Measurements from ENCODE around the gene GLCCI1. TPM values are rescaled to one million over a fixed set of nuclear protein-coding genes. Genes with fewer than 3 reads are reported as not detected.
"Not testable (repeated sequence)": the region's sequence is repeated elsewhere in the genome, so short reads cannot be mapped to it uniquely, and the experiment has no call there.

GLCCI1 gene
- polyA plus RNA-seq, 1 donor from 2014 or later, result 37.2 TPM

GRCh38 chr7:7992506-7992905 lies 23.9 kb downstream of the GLCCI1 start:
- Histone ChIP-seq H3K79me2 (replicated peaks; ENCODE audit: insufficient read depth, low read length) (peaks cover 73% of the 10 kb centered on the region), H3K9me3 (ENCODE audit: low read length) (peaks cover 3% of the 10 kb centered on the region), H3F3A (ENCODE audit: insufficient read depth, low read length, poor library complexity, severe bottlenecking) (no peaks in the 10 kb centered on the region), H3K4me2 (ENCODE audit: low read length) (no peak overlapping the region), H3K9me2 (ENCODE audit: insufficient read depth, low read length) (no peaks in the 10 kb centered on the region), H2AFZ (ENCODE audit: low read depth, low read length) (no peak overlapping the region), H3K9ac (ENCODE audit: low read length) (no peak overlapping the region), H3K36me3 (ENCODE audit: insufficient read depth, low read length) (no peaks in the 10 kb centered on the region), H4K20me1 (ENCODE audit: insufficient read depth) (no peaks in the 10 kb centered on the region), H3K27ac (ENCODE audit: low read length) (no peak overlapping the region), H3K27me3 (ENCODE audit: insufficient read depth, low read depth, low read length) (no peaks in the 10 kb centered on the region), H3K4me3 (ENCODE audit: low read length) (no peak overlapping the region)
- TF ChIP-seq, protein P1, sequence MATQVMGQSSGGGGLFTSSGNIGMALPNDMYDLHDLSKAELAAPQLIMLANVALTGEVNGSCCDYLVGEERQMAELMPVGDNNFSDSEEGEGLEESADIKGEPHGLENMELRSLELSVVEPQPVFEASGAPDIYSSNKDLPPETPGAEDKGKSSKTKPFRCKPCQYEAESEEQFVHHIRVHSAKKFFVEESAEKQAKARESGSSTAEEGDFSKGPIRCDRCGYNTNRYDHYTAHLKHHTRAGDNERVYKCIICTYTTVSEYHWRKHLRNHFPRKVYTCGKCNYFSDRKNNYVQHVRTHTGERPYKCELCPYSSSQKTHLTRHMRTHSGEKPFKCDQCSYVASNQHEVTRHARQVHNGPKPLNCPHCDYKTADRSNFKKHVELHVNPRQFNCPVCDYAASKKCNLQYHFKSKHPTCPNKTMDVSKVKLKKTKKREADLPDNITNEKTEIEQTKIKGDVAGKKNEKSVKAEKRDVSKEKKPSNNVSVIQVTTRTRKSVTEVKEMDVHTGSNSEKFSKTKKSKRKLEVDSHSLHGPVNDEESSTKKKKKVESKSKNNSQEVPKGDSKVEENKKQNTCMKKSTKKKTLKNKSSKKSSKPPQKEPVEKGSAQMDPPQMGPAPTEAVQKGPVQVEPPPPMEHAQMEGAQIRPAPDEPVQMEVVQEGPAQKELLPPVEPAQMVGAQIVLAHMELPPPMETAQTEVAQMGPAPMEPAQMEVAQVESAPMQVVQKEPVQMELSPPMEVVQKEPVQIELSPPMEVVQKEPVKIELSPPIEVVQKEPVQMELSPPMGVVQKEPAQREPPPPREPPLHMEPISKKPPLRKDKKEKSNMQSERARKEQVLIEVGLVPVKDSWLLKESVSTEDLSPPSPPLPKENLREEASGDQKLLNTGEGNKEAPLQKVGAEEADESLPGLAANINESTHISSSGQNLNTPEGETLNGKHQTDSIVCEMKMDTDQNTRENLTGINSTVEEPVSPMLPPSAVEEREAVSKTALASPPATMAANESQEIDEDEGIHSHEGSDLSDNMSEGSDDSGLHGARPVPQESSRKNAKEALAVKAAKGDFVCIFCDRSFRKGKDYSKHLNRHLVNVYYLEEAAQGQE (IDR thresholded peaks at IDR 0.05; ENCODE audit: borderline replicate concordance), result no peak
- TF ChIP-seq MXI1 (conservative IDR thresholded peaks at IDR 0.05; ENCODE audit: poor library complexity, severe bottlenecking) (no peak), RAD21 (conservative IDR thresholded peaks at IDR 0.05) (no peak), TAF1 (IDR thresholded peaks at IDR 0.05; ENCODE audit: low read depth) (no peak), EP300 (conservative IDR thresholded peaks at IDR 0.05; ENCODE audit: poor library complexity, severe bottlenecking) (no peak), SMC3 (conservative IDR thresholded peaks at IDR 0.05; ENCODE audit: poor library complexity) (no peak), POLR2AphosphoS5 (IDR thresholded peaks at IDR 0.05) (no peak), EZH2 (IDR thresholded peaks at IDR 0.05; ENCODE audit: borderline replicate concordance, insufficient read depth, low read length, poor library complexity, severe bottlenecking) (no peak)

DNA sequence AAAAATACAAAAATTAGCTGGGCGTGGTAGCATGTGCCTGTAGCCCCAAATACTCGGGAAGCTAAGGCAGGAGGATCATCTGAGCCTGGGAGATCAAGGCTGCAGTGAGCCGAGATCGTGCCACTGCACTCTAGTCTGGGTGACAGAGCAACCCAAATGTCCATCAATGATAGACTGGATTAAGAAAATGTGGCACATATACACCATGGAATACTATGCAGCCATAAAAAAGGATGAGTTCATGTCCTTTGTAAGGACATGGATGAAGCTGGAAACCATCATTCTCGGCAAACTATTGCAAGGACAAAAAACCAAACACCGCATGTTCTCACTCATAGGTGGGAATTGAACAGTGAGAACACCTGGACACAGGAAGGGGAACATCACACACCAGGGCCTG lies 26.8 kb downstream of the GLCCI1 start:
- not testable (repeated sequence) for H2AFZ ChIP-seq (ENCODE audit: low read depth, low read length); H4K20me1 ChIP-seq (ENCODE audit: insufficient read depth); H3K27me3 ChIP-seq (ENCODE audit: insufficient read depth, low read depth, low read length); H3K36me3 ChIP-seq (ENCODE audit: insufficient read depth, low read length); H3K9me3 ChIP-seq (ENCODE audit: low read length); H3K27ac ChIP-seq (ENCODE audit: low read length); H3K9me2 ChIP-seq (ENCODE audit: insufficient read depth, low read length); H3K4me3 ChIP-seq (ENCODE audit: low read length); H3K4me2 ChIP-seq (ENCODE audit: low read length); H3K9ac ChIP-seq (ENCODE audit: low read length); H3F3A ChIP-seq (ENCODE audit: insufficient read depth, low read length, poor library complexity, severe bottlenecking)
- H3K79me2 ChIP-seq (replicated peaks; ENCODE audit: insufficient read depth, low read length), result peaks cover 75% of the 10 kb centered on the region

DNA sequence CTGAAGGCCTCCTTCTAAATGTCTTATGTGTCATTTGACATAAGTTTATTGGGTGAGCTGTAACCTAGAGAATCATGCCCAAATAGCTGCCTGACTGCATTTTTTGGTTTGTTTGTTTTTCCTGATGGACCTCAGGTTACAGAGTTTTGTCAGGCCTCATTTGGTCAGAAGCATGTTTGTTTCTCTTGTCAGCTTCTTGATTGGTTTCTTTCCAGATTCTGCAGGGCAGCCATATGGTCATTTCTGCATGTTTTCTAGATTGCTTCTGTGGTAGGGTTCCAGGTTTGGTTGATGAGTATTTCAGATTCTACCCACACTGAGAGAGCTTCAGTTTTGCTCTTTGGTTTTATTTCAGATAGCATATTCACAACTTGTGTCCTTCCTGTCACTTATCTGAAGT lies 28.0 kb downstream of the GLCCI1 start:
- TF ChIP-seq SMC3 (conservative IDR thresholded peaks at IDR 0.05; ENCODE audit: poor library complexity), result no peak
- TF ChIP-seq, protein P2, sequence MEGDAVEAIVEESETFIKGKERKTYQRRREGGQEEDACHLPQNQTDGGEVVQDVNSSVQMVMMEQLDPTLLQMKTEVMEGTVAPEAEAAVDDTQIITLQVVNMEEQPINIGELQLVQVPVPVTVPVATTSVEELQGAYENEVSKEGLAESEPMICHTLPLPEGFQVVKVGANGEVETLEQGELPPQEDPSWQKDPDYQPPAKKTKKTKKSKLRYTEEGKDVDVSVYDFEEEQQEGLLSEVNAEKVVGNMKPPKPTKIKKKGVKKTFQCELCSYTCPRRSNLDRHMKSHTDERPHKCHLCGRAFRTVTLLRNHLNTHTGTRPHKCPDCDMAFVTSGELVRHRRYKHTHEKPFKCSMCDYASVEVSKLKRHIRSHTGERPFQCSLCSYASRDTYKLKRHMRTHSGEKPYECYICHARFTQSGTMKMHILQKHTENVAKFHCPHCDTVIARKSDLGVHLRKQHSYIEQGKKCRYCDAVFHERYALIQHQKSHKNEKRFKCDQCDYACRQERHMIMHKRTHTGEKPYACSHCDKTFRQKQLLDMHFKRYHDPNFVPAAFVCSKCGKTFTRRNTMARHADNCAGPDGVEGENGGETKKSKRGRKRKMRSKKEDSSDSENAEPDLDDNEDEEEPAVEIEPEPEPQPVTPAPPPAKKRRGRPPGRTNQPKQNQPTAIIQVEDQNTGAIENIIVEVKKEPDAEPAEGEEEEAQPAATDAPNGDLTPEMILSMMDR (IDR thresholded peaks at IDR 0.05; ENCODE audit: poor library complexity, severe bottlenecking), result no peak
- no peak for TF ChIP-seq TAF1 (IDR thresholded peaks at IDR 0.05; ENCODE audit: low read depth)
- no peak for TF ChIP-seq EP300 (conservative IDR thresholded peaks at IDR 0.05; ENCODE audit: poor library complexity, severe bottlenecking)
- TF ChIP-seq EZH2 (IDR thresholded peaks at IDR 0.05; ENCODE audit: borderline replicate concordance, insufficient read depth, low read length, poor library complexity, severe bottlenecking), result no peak
- TF ChIP-seq, protein P1 (IDR thresholded peaks at IDR 0.05; ENCODE audit: borderline replicate concordance), result no peak
- no peak for TF ChIP-seq POLR2AphosphoS5 (IDR thresholded peaks at IDR 0.05)
- no peak for TF ChIP-seq MXI1 (conservative IDR thresholded peaks at IDR 0.05; ENCODE audit: poor library complexity, severe bottlenecking)
- no peak for TF ChIP-seq RAD21 (conservative IDR thresholded peaks at IDR 0.05)
- Histone ChIP-seq H4K20me1 (ENCODE audit: insufficient read depth) (no peaks in the 10 kb centered on the region), H3K9me3 (ENCODE audit: low read length) (peaks cover 3% of the 10 kb centered on the region), H3K27me3 (ENCODE audit: insufficient read depth, low read depth, low read length) (no peaks in the 10 kb centered on the region), H3K27ac (ENCODE audit: low read length) (no peak overlapping the region), H3K79me2 (replicated peaks; ENCODE audit: insufficient read depth, low read length) (peaks cover 65% of the 10 kb centered on the region), H3F3A (ENCODE audit: insufficient read depth, low read length, poor library complexity, severe bottlenecking) (no peaks in the 10 kb centered on the region), H3K9ac (ENCODE audit: low read length) (no peak overlapping the region), H2AFZ (ENCODE audit: low read depth, low read length) (no peak overlapping the region), H3K4me2 (ENCODE audit: low read length) (no peak overlapping the region), H3K36me3 (ENCODE audit: insufficient read depth, low read length) (no peaks in the 10 kb centered on the region), H3K4me3 (ENCODE audit: low read length) (no peak overlapping the region), H3K9me2 (ENCODE audit: insufficient read depth, low read length) (no peaks in the 10 kb centered on the region)
